Lung microvascular endothelial cell (primary cell): ENCODE results near the gene CAMKMT. TPM values are rescaled to one million over a fixed set of nuclear protein-coding genes. Genes with fewer than 3 reads are reported as not detected.

ENCODE experiments used
- DNase-seq, 2 donors: peaks; one replicate each; pipeline versions ENCODE4 v3.0.0 to v3.0.0-alpha.2; 2010; ENCODE audit warnings: low read depth in 2 of 2
- total RNA-seq: library from RNA; depleted of rRNA; stranded (reverse); fragments of >200 nt; gene quantifications from 2 replicates; pipeline ENCODE4 v1.2.1, GENCODE V29; 2014

The CAMKMT gene
- total RNA-seq, 1 donor from 2014 or later: 2.6 TPM

GRCh38 chr2:44736270-44736942 lies 374.7 kb downstream of the CAMKMT start:
- DNase-seq: no peak

GRCh38 chr2:44740678-44741077 lies 378.9 kb downstream of the CAMKMT start:
- no peak for DNase-seq

DNA sequence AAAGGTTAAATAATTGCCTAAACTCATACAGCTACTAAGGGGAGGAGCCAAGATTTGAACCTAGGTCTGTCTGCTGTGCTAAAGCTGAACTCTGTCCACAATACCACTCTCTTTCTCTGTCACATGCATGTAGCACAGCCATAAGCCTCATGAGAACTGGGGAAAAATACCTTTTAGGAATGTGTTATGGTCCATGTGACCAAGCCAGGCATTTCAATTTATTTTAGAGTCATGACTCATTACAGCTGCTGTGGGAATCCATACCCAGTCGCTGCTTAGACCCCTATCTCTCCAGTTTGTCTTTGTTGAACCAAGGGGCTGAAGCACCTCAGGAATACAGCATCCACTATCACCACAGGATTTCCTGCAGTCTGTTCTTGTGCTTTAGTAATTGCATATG lies 379.8 kb downstream of the CAMKMT start:
- no peak for DNase-seq

GRCh38 chr2:44742057-44742456 lies 380.3 kb downstream of the CAMKMT start:
- DNase-seq: no peak

DNA sequence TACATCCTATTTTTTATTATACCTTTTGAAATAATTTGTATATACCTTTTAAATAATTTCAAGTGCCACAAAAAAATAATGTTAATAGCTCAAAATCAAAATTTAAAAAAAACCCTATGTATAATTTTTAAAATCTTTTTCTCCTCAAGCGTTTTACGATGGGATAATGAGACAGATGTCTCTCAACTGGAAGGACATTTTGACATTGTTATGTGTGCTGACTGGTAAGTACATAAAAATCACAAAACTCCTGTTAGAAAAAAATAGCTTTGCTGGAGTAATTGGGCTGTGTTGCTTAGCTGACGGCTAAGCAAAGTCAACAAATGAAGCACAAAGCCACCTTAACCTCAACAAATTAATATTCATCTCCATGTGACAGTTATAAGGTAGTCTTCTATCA lies 381.7 kb downstream of the CAMKMT start:
- no peak for DNase-seq

DNA sequence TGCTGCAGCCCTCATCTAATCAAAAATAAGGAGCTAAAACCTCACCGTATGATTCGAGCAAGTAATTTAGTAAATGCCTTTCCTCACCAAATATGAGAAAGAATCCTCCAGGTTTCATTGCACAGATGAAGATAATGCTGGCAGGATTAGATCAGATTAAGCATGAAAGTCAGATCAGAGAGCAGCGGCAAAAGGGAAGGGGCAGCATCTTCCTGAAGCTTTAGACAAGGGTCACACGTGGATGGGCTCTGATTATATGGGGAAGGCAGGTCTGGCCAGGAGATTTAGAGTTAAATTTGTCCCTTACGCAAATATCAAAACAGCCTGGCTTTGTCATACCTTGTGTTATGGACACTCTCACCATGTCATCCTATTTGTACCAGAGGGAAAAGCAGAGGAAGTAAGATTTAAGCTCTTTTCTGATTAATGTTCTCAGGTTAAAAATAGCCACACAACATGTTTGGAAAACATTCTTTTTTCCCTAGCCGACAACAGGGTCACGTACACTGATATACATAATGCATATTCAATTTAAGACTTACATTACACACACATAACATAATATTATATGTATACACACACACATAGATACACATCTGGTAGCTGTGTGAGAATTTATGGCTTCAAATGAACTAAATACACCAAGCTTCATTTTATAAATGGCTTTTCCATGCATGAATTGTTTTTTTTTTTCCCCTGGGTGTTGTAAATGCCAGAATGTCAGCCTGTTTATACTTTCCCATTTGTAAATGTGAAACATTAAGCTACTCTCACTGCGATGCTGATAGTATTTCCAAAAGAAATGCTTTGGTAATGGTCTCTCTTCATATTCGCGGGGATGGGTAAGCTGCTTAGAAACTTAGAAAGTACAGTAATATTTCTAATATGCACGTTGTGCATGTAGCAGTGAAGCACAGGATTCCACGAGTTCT lies 383.5 kb downstream of the CAMKMT start:
- DNase-seq: no peak

- DNase-seq: no peak
These were observed 384.4 kb downstream of the CAMKMT start for GRCh38 chr2:44745922-44746766.

DNA sequence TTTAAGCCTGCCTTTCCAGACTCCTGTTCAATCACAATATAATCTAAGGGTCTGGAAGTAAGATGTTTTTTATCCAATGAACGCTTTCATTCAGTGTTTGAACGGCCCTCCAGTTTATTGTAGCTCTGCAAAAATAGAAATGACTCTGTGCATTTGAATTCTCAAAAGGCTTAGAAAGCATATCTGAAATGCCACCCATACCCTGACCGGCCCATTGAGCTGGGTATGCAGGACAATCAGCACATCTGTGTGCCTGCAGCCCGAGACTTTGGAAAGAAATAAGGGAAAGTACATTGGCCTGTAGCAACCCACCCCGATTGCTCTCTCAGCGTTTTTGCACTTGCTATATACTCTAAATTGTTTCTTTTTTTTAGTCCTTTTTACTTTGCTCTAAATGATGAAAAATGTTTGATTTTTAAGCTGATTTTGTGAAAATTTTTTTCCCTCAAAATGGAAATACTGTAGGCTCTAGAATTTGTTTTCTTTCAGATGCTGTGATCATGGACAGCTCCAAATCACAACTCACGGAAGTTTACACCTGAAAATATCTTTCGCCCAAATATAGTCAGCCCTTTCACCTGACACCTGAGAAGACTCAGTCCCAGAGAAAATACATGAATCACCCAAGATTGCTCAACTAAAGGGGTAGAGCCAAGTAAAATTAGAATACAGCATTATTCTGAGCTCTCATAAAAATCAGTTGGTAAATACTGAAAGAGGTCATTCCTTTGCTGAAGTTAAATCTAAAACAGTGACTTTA lies 385.3 kb downstream of the CAMKMT start:
- DNase-seq: no peak

GRCh38 chr2:44747794-44748193 lies 386.0 kb downstream of the CAMKMT start:
- DNase-seq: no peak

GRCh38 chr2:44751754-44752479 lies 390.2 kb downstream of the CAMKMT start:
- DNase-seq: no peak

GRCh38 chr2:44752761-44753160 lies 391.0 kb downstream of the CAMKMT start:
- no peak for DNase-seq

- no peak for DNase-seq
These were observed 392.0 kb downstream of the CAMKMT start for GRCh38 chr2:44753552-44754285.

- DNase-seq: no peak
These were observed 396.8 kb downstream of the CAMKMT start for GRCh38 chr2:44758591-44758990.

DNA sequence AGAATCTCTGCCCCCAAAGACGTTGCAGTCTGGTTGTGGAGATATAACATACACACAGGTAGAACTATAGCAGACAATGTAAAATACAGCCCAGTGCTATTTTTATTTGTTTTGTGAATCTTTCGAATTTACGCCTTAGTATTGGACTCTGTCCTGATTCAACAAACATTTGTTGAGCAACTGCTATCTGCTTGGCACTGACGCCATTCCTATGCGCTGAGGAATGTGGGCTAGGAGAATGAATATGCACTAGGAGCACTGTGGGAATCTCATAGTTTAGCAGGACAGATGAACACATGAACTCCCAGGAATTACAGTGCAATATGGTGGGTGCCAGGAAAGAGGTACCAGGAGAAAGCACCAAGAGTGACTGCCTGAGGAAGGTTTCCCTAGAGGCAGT lies 398.1 kb downstream of the CAMKMT start:
- no peak for DNase-seq

- DNase-seq: no peak
These were observed 401.6 kb downstream of the CAMKMT start for GRCh38 chr2:44763275-44763782.

GRCh38 chr2:44766220-44766619 lies 404.5 kb downstream of the CAMKMT start:
- peak in 1 of 2 donors; percentile 10 for DNase-seq

DNA sequence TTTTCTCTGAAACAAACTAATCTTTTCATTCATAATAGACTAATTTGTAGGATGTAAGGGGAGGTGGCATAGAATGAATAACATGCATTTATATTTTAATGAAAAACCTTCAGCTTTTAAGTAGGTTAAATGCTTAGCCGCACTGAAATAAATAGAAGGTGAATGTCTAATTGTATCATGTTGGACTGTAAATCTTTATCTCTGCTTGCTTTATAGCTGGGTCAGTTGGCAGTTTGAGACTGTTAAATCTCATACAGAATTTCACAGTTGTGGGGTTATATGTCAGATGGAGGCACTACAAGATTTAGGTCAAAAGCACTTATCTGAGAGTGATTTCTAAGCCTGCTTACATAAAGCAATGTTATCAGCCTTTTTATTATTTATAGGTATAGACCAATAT lies 405.0 kb downstream of the CAMKMT start:
- no peak for DNase-seq

DNA sequence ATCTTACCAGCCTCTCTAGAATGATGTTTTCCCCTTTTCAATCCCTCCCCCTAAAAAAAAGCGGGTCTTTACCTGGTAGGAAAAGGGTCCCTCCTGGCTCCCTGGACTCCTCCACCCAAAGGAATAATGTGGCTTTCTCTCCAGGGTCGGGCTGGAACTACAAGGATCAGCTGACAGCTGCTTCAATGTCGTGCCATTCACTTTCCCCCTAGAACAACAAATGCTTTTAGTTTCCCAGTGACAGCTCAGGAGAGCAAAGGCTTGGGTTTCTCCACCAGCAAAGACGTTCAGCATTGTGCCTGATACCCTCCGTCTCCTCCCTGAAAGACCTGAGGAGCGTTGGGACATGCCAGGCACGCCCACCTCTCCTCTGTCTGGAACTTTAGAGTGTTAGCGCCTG lies 405.9 kb downstream of the CAMKMT start:
- DNase-seq: no peak

DNA sequence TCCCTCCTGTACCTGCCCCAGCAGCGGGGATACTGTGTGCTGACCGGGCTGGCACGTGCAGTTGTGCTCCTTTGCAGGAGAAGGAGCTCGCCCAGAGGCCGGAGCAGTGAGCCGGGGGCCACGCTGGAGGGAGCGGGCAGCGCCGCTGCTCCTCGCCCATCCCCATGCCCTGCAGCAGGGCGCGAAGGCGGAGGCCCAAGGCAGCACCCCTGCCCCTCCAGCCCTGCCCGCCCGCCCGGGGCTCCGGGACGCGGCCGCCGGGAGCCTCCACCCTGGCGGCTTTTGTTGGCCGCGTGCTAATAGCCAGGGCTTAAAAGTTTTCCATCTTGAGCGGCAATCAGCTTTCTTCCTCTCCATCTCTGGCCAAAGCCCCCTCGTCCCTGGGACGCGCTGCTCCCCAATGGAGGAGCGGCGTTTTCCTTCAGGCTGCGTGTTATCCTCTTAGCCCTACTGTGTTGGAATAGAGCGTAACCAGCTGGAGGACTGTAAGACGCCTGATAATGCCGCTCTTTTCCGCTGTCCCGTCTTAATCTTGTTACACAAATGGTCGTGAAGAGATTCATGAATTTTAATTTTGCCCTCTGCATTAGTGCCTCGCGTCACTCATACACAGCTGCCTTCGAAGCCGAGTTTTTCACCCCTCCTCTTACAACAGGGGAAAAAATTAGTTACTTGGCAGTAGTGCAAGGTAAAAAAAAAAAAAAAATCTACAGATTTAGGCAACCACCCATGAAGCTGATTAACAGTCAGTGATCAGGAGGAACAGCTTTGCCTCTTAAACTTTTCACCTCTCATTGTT lies 406.9 kb downstream of the CAMKMT start:
- peak in 1 of 2 donors; percentile 3 for DNase-seq
